AG20443 (cell line): Measurements from ENCODE around the gene RAI1.

Experiments
- DNase-seq: peaks from one replicate; pipeline ENCODE4 v3.0.0; 2012; ENCODE audit warnings: low spot score, mixed read lengths

The RAI1 gene

GRCh38 chr17:17700251-17700969 lies 19.2 kb downstream of the RAI1 start:
- DNase-seq, result no peak

- DNase-seq, result no peak
These were observed 19.9 kb downstream of the RAI1 start for GRCh38 chr17:17701112-17701511.

- DNase-seq, result no peak
These were observed 20.4 kb downstream of the RAI1 start for GRCh38 chr17:17701658-17702057.

GRCh38 chr17:17702449-17703139 lies 21.3 kb downstream of the RAI1 start:
- DNase-seq, result no peak

GRCh38 chr17:17703140-17703919 lies 22.1 kb downstream of the RAI1 start:
- no peak for DNase-seq

GRCh38 chr17:17704931-17705330 lies 23.7 kb downstream of the RAI1 start:
- DNase-seq, result no peak

GRCh38 chr17:17706140-17707060 lies 25.1 kb downstream of the RAI1 start:
- no peak for DNase-seq

GRCh38 chr17:17708295-17708694 lies 27.0 kb downstream of the RAI1 start:
- DNase-seq, result no peak

GRCh38 chr17:17708816-17709215 lies 27.6 kb downstream of the RAI1 start:
- no peak for DNase-seq

- DNase-seq, result no peak
These were observed 28.6 kb downstream of the RAI1 start for GRCh38 chr17:17709815-17710321.

- DNase-seq, result no peak
These were observed 29.1 kb downstream of the RAI1 start for GRCh38 chr17:17710355-17710727.

- peak; percentile 89 for DNase-seq
These were observed 29.7 kb downstream of the RAI1 start for GRCh38 chr17:17710728-17711541.

GRCh38 chr17:17711641-17712162 lies 30.4 kb downstream of the RAI1 start:
- no peak for DNase-seq

GRCh38 chr17:17712268-17712924 lies 31.1 kb downstream of the RAI1 start:
- peak; percentile 59 for DNase-seq

- peak; percentile 61 for DNase-seq
These were observed 32.6 kb downstream of the RAI1 start for GRCh38 chr17:17713839-17714238.

- DNase-seq, result no peak
These were observed 33.1 kb downstream of the RAI1 start for GRCh38 chr17:17714261-17714866.

GRCh38 chr17:17714879-17715278 lies 33.6 kb downstream of the RAI1 start:
- DNase-seq, result no peak

GRCh38 chr17:17716837-17717523 lies 35.7 kb downstream of the RAI1 start:
- DNase-seq, result no peak

GRCh38 chr17:17718251-17718650 lies 37.0 kb downstream of the RAI1 start:
- no peak for DNase-seq
